GM19324 (cell line): ENCODE results near the gene ZNF722.
"Not testable (repeated sequence)": the region's sequence is repeated elsewhere in the genome, so short reads cannot be mapped to it uniquely, and the experiment has no call there.

Source experiments
- ATAC-seq: cut with Tn5 transposase; IDR thresholded peaks from one replicate; pipeline ENCODE4 v1.9.1; 2021; ENCODE audit warnings: mild to moderate bottlenecking, moderate library complexity; ENCODE audit not compliant: unreplicated experiment, low FRiP score

ZNF722 gene

DNA sequence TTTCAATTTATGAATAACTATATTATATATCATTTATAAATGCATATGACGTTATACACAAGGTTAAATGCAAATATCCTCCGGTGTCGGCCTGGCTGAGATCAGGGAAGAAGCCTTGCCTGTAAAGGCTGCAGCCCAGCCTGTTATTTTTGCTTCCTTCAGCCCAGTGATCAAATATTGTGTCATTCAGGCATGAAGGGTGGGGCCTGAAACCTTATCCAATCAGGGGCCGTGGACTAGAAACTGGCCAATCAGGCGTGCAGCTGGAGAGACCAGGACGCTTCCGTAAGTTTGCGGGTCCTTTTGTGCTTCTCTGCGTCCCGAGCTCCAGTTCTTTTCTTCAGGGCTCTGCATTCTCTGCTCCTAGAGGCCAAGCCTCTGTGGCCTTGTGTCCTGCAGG lies at the start of gene ZNF722:
Gene ZNF722 (plus strand): TSS at position 301 of the 400 bp plus-strand sequence. CDS start 113 bp downstream, outside the sequence.
- no peak for ATAC-seq

DNA sequence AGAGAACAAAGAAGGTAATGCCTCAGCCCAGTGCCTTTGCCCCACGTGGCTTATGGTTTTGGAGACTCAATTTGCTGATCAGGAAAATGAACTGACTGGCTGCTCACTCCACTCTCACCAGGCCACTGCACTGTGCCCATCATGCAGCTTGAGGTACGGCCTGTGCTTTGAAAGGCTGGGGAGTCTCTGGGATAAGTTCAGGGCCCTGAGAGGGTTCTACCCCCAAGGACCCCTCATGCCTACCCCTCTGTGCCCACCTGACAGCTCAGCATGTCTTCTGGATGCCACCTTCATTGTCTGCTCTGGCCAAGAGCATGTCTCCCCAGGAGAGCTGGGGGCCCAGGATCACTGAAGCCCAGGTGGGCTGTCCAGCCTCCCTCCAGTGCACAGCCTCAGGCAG lies 45.5 kb upstream of the ZNF722 start:
- ATAC-seq = no peak

DNA sequence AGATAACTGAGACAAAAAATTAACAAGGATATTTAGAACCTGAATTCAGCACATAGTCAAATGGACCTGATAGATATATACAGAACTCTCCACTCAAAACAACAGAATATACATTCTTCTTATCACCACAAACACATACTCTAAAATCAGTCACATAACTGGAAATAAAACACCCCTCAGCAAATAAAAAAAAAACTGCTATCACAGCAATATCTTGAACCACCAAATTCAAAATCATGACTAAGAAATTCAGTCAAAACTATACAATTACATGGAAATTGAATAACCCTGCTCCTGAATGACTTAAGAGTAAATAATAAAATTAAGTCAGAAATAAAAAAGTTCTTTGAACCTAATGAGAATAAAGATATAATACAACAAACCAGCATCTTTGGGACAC lies 30.0 kb upstream of the ZNF722 start:
- no peak for ATAC-seq

DNA sequence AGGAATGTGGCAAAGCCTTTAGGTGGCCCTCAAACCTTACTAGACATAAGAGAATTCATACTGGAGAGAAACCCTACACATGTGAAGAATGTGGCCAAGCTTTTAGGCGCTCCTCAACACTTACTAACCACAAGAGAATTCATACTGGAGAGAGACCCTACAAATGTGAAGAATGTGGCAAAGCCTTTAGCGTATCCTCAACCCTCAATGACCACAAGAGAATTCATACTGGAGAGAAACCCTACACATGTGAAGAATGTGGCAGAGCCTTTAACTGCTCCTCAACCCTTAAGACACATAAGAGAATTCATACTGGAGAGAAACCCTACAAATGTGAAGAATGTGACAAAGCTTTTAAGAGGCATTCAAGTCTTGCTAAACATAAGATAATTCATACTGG lies 16.8 kb downstream of the ZNF722 start:
- not testable (repeated sequence) for ATAC-seq

DNA sequence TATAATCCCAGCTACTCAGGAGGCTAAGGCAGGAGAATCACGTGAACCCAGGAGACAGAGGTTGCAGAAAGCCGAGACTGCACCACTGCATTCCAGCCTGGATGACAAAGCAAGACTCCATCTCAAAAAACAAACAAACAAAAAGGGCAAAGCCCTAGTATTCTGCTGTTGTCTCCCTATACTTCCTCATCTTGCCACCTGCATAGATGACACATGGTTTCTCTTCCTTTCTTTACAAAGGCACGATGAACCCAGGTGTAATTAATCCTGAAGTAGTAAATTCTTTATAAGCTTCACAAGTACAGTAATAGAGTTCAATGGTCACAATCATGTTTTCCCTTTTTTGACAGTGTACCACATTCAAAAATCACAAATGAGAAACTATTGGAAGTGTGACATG lies 36.7 kb downstream of the ZNF722 start:
- ATAC-seq = no peak

DNA sequence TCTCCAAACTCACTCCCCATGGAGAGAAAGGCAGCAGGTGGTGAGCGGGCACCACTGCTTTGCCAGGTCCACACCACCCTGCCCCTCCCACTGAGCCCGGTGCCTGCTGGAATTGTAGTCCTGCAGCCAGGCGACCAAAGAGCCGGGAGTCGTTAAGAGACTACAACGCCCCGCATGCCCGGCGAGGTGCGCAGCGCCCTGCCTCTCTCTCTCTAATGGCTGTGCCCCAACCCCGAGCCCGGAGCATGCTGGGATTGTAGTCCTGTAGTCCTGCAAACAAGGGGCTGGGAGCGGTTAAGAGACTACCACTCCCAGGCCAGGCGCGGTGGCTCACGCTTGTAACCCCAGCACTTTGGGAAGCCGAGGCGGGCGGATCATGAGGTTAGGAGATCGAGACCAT lies 38.4 kb downstream of the ZNF722 start:
- ATAC-seq = no peak

DNA sequence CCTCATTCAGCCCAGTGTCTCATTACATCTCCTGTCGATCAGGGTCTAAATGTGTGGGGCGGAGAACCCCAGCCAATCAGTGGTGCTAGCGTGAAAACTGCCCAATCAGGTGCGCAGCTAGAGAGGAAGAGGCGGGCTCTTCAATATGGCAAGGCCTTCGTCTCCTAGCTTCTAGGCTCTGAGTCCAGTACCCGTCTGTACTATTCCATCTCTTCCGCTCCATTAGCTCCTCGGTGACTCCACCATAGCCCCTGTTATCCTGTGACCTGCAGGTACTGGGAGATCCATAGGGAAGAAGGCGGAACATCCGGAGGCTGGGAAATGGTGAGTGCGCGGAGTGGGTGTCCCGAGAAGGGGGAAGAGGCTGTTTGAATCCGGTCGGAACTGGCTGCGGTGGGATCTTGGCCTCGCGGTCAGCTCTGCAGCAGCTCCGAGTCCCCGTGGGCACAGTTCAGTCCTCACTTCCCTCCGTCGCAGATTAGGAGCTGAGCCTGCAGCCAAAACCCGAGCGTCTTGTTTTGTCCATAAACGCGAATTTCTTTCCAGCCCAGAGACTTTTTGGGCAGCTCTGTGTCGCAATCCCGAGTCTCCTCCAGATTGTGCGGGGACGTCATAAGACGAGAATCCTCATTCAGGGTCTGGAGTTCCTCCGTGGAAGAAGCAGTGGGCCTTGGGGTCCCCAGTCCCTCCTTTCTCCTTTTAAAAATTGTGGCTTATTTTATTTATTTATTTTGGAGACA lies 46.8 kb downstream of the ZNF722 start, which contains the start of gene ZNF727:
Gene ZNF727 (plus strand): TSS at position 134 of the 740 bp plus-strand sequence. CDS start 188 bp downstream, at position 322.
- ATAC-seq = no peak

DNA sequence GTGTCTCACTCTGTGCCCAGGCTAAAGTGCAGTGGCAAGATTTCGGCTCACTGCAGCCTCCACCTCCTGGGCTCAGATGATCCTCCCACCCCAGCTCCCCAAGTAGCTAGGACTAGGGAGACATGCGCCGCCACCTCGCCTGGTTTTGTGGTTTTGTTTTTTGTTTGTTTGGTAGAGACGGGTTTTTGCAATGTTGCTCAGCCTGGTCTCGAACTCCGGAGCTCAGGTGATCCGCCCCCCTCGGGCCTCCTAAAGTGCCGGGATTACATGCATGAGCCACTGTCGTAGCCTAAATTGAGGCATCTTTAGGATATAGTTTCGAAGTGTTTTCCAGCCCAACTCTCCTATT lies 47.4 kb downstream of the ZNF722 start:
- no peak for ATAC-seq
